Stimulated activated CD8-positive, alpha-beta memory T cell treated with anti-CD3 and anti-CD28 coated beads, Interleukin-2, amount 100 ng/mL, for 48 hours (primary cell): ENCODE results near the gene PCCA.

Experiments used
- DNase-seq, 2 donors: peaks; one replicate each; pipeline ENCODE4 v3.0.0-alpha.2; 2020; ENCODE audit warnings: low read depth in 2 of 2

The PCCA gene

GRCh38 chr13:100461309-100462030 is 372.6 kb downstream of the PCCA start:
- DNase-seq, result no peak

DNA sequence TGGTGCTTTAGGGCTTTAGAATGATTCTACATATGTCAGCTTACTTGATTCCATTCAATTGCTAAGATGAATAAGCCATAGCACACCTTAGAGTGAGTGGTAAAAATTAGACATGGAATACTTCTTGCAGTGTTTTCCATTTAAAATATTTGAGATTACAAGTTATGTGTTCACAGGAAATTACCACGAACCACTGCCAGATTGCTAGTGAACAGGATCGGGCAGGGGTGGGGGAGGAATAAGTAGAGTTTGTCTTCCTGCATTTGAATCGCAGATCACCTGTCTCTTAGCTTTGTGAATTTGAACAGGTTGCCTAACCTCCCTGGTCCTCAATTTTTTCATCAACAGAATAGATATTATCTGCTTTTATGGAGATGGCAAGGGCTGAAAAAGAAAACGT is 375.1 kb downstream of the PCCA start:
- no peak for DNase-seq

GRCh38 chr13:100465558-100465957 is 376.7 kb downstream of the PCCA start:
- no peak for DNase-seq

DNA sequence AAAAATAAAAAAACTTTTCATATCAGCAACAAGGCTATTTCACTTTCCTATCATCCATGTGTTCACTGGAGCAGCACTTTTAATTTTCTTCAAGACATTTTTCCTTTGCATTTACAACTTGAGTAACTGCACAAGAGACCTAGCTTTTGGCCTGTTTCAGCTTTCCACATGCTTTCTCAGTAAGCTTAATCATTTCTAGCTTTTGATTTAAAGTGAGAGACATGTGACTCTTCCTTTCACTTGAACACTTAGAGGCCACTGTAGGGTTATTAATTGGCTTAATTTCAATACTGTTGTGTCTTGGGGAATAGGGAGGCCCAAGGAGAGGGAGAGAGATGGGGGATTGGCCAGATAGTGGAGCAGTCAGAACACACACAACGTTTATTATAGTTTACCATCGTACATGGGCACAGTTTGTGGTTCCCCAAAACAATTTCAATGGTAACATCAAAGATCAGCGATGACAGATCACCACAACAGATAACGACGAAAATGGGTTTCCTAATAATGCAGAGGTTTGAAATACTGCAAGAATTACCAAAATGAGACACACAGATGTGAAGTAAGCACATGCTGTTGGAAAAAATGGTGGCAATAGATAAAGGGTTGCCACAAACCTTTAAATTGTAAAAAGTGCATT is 382.1 kb downstream of the PCCA start:
- no peak for DNase-seq

GRCh38 chr13:100473087-100473486 is 384.2 kb downstream of the PCCA start:
- no peak for DNase-seq

DNA sequence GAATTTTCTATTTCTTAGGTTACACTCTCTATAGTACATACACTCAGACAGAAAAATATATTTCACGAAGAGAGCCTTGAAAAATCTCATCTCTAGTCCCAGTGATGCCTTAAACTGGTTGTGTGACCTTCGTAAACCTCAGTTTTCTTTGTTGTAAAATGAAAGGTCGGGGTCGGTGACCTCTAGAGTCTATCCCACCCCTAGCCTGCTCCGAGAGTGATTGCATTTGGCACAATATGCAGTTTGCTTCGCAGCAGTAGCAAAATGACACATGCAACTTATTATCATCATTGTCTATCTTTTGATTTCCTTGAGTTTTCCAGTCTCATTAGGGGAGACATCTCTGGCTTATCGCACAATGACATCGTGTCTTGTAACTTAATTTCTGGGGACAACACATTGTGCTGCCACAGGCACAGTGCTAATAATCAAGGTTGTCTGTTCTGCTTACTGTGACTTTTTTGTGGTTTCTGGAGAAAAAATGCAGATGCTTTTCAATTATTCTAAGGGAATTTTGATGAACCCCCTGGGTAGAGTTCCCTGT is 384.7 kb downstream of the PCCA start:
- no peak for DNase-seq

- no peak for DNase-seq
Measured at GRCh38 chr13:100476963-100477362, 388.1 kb downstream of the PCCA start.

DNA sequence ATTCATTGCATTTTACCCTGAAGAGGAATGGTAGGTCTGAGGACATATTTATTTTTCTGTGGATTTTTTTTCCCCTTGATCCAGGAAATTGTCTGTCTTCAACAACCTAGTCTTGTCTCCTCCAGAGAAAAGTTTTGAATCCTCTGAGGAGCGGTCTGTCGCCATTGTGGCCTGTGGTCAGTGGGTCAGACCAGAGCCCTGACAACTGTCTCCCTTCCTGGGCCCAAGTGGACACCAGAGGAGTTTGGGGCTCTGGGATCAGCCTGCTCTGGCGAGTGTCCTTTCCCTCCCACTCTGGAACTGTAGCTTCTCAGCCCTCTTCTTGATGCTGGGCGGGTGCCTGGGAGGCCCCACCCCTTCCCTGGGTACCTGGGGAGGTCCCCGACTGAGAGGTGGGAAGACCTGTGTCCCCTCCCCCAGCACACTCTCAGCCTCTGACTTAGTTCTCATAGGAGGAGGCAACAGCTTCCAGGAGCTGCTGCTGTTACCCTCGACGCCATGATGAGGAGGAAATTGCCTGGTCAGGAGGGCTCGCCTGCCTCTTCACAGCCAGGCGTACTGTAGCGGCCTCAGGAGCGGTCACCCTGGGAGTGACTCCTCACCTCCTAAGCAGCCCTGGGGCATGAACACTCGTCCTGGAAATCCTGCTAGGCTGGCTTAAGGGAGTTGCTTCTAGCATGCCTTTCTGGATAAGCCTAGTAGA is 389.4 kb downstream of the PCCA start:
- DNase-seq, result no peak

- no peak for DNase-seq
Measured at GRCh38 chr13:100480676-100481075, 391.8 kb downstream of the PCCA start.

- DNase-seq, result no peak
Measured at GRCh38 chr13:100483139-100483538, 394.2 kb downstream of the PCCA start.

DNA sequence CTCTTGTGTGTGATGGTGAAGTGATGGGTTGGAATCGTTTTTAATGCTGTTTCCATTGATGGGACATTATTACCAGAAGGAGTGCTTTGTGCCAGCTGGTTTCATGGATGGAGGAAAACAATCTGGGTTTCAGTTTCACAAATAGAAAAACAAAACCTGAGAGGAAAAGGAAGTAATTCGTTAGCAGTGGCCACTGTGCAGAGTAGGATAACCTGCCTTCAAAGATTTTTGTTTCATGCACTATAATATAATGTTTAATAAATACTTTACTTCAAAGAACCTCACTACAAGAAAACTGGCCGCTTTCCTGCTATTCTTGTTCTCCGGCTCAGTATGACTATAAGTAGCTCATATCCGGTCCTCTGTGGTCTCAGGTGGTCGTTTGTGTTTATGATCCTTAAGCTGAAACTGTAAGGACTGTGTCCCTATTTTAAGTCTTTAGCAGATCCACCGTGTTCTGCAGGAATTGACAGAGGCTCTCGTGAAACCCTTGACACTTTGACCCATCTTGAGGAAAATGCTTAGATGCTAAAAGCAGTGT is 395.0 kb downstream of the PCCA start:
- DNase-seq, result no peak

GRCh38 chr13:100484702-100485101 is 395.8 kb downstream of the PCCA start:
- DNase-seq, result no peak

GRCh38 chr13:100485265-100485664 is 396.4 kb downstream of the PCCA start:
- no peak for DNase-seq

- DNase-seq, result no peak
Measured at GRCh38 chr13:100490692-100491091, 401.8 kb downstream of the PCCA start.

DNA sequence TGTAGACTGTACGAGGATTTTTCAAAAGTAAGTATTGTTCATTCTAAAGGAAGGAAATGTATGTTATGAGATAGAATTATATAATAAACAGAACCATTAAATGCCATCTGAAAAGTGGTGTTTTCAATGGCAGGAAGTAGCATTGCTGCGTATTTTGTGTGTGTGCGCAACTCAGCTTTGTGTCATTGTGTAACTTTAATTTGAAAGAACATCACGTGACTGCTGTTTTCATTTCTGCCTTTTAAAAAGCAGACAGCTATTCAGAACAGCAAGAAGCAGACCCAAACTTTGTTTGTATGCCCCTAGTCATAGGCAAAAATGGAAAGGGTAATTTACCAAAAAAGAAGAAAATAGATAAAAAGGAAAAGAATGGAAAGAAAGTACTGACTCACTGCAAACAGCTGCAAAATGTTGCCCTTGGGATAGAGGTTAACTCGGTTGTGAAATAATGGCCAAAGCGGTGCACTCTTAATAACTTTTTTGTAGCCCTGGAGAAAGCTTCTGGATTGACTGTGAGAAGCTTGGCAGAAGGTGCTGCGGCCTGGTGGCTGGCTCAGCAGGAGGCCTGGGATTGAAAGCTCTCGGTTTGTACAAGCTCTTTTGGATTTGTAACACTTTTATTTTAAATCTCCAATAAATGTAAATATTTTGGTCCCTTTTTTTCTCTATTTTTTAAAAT is 402.4 kb downstream of the PCCA start:
- DNase-seq, result no peak

DNA sequence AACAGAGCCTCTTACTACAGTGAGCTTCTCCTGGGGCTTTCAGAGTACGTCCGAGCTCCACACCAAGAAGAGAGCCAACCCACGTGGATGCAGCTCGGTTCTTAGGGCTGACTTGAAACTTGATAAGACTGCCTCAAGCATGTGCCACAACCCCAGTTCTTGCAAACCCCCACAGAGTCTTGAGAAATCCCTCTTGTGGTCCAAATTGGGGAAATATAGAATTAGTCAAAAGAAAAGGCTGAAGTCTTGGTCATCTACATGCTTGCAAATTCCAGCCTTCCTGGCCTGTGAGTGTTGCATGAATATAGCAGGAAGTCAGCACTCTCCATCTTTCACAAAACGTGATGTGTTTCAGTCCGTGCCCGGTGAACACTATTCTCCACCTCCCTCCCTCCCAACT is 404.5 kb downstream of the PCCA start:
- no peak for DNase-seq

DNA sequence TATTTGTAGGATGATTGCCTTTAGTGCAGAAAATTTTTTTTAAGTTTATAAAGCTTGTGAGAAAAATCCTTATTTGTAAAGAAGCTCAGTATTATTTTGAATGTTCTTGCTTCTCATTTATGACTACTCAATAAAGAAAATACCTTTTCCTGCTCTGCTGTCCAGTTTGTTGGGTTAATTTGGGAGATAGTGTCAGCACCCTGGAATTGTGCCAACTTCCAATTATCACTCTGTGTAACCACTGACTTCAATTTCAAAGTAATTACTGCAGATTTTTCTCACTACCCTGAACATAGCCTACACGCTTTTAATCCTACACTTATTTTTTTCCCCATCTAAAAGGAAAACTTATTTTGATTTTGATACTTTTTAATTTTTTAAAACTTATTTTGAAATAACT is 406.6 kb downstream of the PCCA start:
- no peak for DNase-seq

GRCh38 chr13:100497389-100497788 is 408.5 kb downstream of the PCCA start:
- no peak for DNase-seq

GRCh38 chr13:100502446-100502845 is 413.6 kb downstream of the PCCA start:
- DNase-seq, result no peak

GRCh38 chr13:100503622-100504021 is 414.7 kb downstream of the PCCA start:
- no peak for DNase-seq

DNA sequence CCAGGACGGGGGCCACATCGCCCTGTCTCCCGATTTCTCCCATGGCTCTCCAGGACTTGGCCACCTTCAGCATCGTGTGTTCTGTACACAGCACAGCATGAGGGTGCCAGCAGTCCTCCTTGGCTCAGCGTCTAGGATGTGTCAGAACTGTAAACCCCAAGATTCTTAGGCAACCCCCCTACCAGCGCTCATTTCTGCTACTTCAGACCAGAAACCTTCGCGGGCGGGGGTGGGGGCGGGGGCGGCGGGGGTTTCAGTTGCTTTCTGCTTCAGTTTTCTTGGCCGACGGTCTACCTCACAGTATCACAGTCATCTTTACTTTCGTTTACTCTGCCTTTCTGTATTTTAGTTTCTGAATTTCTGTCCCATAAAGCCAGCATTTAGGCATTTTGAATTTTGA is 417.3 kb downstream of the PCCA start:
- peak; percentile 7 to 28 for DNase-seq
